ENCODE measurements around the gene MADD.
"Not testable (repeated sequence)": the region's sequence is repeated elsewhere in the genome, so short reads cannot be mapped to it uniquely, and the experiment has no call there.

Gene MADD

DNA sequence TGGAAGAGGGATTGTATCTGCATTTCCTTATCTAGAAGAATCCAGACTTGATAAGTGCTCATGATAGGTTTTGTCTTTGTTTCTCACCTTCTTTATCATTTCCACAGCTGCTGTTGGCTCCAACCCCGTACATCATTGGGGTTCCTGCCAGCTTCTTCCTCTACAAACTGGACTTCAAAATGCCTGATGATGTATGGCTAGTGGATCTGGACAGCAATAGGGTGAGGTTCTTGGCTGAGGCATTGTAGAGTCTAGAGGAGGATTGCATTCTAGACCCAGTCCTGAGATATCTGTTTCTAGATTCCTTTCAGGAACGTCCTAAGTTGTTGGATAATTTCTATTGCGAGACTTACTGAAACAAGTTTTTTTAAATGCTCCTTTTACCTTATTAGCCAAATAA lies 8.1 kb downstream of the MADD start:
- no peak for DNase-seq

DNA sequence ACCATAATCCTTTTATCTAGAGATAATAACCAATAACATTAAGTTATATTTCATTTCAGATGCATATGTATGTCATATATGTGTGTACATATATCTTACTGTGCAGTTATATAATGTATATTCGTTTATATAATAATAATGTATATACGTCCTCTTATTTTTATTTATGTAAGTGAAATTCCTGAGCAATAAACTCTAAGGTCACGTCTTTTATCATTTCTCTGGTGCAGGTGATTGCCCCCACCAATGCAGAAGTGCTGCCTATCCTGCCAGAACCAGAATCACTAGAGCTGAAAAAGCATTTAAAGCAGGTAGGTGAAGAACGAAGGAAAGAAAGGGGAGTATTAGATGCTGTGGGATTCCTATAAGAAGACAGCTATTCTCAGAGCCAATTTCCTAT lies 8.8 kb downstream of the MADD start:
- DNase-seq: no peak

DNA sequence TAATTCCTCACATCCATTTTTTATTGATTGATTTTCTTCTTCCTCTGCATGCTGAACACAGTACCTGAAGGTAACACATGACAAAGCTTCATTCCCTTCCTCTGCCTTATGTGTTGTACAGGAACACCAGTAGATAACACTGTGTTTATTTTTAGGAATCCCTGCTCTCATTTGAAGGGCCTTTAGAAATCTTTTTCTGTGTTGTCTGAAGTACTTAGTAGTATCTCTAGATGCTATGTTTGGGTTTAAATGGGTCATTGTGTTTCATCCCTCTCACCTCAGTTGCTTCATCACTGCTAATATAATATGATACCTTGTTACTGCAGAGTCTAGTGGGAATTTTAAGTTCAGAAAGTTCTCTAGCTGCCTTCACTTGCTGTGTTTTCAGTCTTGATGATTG lies 10.2 kb downstream of the MADD start:
- DNase-seq: no peak

DNA sequence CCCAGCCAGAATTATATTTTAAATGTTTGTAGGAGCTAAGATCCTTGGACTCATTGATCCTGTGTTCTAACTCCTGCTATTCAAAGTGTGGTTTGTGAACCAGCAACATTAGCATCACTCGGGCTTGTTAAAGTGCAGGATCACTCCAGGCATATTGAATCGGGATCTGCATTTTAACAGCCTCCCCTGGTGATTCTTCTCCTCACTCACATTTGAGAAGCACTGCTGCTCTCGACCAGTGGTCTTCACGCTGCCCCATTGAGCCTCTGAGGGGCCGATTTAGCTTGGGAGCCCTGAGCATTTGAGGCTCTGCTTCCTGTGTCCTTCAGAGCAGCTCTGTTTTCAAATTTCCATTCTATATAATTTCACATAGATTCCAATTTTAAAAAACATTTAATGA lies 10.9 kb downstream of the MADD start:
- DNase-seq: no peak

DNA sequence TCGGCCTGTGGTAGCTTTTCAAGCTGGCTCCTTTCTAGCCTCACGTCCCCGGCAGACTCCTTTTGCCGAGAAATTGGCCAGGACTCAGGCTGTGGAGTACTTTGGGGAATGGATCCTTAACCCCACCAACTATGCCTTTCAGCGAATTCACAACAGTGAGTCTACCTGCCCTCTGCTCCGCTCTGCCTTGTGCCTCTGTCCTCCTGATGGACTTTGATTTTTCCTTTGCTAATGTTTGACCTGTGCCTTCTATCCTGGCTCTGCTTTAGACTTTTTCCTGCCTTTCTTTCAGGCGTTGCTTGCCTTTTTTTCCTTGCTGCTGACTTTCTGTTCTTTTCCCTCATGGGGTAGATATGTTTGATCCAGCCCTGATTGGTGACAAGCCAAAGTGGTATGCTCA lies 12.5 kb downstream of the MADD start:
- DNase-seq: no peak

DNA sequence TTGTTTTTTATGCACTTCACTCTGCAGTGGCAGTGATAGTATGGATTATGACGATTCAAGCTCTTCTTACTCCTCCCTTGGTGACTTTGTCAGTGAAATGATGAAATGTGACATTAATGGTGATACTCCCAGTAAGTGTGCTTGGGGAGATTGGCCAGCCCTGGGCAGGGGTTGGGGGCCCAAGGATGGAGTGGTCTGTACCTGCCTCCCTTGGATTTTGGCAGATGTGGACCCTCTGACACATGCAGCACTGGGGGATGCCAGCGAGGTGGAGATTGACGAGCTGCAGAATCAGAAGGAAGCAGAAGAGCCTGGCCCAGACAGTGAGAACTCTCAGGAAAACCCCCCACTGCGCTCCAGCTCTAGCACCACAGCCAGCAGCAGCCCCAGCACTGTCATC lies 14.2 kb downstream of the MADD start:
- DNase-seq: no peak

DNA sequence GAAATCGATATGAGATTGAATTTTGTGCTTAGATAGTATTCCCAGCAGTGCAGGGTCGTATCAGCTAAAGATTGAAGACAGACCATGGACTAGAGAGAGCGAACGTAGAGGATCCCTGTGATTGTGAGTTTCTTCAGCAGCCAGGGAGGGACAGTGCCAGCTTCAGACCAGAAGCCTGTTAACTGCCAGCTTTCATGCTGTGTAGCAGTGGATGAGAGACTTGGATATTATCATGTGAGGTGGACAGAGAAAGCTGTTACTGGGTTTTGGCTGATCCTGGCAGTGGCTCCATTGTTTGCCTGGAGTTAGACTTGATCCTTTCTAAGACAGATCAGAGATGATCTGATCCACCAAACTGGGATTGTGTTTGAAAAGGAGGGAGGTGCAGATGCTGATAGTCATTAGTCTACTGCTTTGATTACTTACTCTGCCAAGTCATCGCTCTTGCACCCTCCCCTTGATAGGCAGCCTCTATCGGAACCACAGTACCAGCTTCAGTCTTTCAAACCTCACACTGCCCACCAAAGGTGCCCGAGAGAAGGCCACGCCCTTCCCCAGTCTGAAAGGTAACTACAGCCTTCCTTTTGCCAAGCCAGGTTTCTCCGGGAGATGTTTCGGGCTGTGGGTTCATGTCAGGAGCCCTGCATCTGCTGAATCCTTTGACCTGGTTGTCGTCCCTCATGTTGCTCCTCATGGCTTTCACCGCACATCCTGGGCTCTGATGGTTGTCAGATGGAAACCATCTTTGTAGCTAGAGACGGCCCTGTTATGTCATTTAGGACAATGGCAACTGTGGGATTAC lies 16.2 kb downstream of the MADD start:
- DNase-seq: no peak

DNA sequence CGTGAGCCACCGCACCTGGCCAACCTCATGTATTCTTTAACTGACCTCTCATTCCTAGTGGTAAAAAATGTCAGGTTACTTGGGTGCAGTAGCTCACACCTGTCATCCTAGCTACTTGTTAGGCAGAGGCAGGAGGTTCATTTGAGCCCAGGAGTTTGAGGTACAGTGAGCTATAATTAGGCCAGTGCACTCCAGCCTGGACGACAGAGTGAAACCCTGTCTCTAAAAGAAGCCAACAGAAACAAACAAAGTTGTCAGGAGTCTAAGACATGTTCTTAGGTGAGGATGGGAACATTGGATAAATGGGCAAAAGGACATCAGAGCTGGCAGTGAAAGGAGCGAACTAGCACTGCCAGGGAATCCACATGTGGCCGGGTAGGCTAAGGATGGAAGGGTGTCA lies 18.1 kb downstream of the MADD start:
- no peak for DNase-seq

DNA sequence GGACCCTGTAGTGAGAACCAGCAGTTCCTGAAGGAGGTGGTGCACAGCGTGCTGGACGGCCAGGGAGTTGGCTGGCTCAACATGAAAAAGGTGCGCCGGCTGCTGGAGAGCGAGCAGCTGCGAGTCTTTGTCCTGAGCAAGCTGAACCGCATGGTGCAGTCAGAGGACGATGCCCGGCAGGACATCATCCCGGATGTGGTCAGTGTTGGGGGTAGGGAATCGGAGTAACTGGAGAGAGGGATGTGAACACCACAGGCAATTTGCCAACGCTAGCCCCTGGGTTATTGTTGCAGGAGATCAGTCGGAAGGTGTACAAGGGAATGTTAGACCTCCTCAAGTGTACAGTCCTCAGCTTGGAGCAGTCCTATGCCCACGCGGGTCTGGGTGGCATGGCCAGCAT lies 19.9 kb downstream of the MADD start:
- no peak for DNase-seq

DNA sequence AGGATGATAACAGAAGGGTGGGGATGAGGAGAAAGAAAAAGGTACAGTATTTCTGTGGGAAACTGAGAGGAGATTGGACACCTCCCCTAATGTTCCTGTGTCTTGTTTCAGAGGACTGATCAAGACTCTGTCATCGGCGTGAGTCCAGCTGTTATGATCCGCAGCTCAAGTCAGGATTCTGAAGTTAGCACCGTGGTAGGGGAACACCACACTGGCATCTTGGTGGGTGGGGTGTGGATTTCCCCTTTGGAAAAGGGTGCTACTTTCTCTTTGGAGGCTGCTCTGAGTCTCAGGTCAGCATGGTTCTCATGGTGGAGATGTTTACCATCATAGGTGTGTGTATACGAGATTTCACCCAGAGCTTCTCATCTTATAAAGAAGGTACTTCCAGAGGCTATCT lies 25.5 kb downstream of the MADD start:
- DNase-seq: no peak

DNA sequence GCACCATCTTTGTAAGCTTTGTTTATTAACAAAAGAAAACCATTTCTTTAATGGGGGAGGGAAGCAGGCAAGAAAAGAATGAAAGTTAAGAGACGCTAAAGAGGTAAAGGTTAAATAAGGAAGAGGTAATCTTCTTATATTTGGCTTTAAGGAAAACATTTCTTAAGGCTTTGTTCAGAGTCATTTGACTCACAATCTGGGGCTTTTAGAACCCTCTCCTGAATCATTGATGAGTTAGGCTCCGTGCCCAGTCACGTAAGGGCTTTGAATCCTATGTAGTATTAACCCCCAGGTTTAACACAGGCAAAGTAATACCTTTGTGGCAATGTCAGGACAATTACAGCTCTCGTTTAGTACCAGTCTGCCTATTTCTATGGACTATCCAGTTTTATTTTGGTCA lies 26.1 kb downstream of the MADD start:
- DNase-seq: no peak

DNA sequence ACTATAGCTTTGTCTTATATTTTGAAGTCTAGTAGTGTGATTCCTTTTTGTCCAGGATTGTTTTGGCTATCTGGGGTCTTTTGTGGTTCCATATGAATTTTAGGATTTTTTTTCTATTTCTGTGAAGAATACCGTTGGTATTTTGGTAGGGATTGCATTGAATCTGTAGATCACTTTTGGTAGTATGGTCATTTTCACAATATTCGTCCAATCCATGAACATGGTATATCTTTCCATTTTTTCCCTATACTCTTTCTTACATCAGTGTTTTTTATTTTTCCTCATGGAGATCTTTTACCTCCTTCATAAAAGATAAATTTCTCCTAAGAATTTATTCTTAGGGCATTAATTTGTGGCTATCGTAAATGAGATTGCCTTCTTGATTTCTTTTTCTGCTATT lies 29.1 kb downstream of the MADD start:
- DNase-seq: no peak

DNA sequence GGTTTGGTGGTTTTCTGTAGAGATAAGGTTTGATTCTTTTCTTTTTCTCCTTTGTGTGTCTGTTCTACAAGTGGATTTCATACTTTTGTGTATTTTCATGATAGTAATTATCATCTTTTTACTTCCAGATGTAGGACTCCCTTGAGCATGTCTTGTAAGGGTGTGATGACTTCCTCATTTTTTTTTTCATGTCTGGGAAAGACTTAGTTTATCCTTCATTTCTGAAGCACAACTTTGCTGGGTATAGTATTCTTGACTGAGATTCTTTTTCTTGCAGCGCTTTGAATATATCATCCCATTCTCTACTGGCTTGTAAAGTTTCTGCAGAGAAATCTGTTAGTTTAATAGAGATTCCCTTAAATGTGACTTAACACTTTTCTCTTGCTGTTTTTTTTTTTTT lies 32.9 kb downstream of the MADD start:
- DNase-seq: no peak

DNA sequence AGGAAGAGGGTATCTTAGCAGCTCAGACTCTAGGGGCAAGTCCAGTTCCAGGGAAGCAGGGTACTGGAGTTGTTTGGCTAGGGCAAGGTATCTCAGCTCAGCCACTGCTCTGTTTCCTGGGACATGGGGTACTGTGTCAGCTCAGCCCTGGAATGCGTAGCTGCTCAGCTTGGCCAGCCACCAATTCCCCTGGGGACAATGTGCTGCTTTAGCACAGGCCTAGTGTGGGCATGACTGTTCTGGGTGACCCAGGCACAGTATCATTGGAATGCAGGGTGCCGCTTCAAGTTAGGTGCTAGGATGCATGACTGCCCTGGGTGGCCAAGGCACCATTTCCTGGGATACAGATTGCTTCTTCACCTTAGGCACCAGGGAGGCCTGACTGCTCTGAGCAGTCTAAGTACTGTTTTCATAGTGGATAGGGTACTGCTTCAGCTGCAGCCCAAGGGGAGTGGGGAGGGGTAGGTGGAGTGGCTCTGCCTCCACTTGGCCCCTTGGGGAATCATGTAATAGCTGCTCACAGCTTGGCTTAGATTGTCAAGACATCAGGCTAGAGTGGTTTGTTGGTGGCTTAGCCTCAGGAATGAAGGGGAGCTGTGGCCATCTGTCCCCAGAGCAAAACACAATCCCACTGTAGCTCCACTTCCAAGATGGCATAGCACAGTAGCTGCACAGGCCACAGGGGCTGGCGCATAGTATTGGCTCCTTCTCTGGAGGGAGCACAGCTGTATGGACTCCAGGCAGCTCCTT lies 36.0 kb downstream of the MADD start:
- DNase-seq: no peak

DNA sequence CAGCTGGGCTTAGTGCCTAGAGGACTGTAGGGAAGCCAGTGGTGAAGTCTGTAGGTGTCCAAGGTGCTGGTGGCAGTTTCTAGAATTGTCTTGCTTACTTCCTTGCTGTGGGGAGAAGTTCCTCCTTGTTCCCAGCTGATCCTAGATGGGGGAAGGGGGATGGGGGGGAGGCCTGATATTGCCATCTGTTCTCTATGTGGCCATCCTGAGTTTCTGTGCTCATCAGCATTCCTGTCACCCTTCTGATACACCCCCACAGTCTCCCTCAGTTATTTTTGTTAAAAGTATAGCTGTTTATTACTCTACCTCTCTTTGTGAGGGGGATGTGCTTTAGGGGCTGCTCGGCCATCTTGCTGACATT lies 36.5 kb downstream of the MADD start:
- no peak for DNase-seq

DNA sequence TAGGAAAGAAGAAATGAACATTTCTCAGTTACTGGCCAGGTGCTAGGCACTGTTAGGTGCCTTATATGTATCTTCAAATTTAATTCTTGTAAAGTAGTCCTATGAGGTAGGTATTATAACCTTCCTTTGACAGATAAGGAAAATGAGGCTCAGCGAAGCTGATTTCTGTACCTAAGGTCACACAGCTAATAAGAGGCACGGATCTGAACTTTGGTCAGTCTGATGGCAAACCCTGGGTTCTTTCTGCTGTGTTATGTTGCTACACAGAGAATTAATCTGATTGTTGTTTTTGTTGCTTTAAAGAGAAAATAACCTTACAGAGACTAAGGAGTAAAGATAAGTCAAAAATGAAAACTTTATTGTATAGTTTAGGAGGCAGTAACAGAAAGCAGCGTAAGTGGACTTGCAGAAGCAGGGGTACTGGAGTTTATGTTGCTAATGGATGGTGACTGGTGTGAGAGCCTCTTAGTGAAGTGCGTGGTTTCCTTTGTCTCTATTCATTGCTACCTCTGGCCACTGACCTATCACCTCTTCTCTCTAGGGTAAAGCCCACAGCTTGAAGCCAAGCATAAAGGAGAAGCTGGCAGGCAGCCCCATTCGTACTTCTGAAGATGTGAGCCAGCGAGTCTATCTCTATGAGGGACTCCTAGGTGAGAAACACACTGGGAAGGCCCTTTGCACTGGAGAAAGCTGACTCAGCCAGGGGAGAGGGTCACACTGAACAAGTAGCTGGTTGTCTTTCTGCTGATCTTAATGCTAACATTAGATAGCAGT lies 38.3 kb downstream of the MADD start:
- no peak for DNase-seq

DNA sequence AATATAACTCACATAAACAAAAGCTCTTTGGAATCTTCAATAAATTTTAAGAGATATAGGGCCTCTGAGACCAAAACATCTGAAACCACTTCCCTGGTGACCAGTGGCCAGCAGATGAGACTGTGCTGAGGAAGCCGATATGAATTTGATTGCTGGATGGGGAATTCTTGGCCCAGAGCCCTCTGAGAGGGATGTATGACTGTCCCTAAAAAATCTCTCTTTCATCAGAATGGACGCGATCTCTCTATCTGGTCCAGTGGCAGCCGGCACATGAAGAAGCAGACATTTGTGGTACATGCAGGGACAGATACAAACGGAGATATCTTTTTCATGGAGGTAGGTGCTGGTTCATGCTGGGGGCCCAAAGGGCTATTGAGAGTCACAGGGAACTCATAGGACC lies 45.1 kb downstream of the MADD start:
- no peak for DNase-seq

DNA sequence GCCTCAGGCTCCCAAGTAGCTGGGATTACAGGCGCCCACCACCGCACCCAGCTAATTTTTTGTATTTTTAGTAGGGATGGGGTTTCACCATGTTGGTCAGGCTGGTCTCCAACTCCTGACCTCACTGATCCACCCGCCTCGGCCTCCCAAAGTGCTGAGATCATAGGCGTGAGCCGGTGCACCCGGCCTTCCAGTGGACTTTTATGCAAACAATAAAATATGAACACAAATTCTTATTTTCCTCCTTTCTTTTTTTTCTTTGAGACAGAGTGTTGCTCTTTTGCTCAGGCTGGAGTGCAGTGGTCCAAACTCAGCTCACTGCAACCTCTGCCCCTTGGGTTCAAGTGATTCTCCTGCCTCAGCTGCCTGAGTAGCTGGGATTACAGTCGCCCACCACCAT lies 46.6 kb downstream of the MADD start:
- DNase-seq: not testable (repeated sequence)

DNA sequence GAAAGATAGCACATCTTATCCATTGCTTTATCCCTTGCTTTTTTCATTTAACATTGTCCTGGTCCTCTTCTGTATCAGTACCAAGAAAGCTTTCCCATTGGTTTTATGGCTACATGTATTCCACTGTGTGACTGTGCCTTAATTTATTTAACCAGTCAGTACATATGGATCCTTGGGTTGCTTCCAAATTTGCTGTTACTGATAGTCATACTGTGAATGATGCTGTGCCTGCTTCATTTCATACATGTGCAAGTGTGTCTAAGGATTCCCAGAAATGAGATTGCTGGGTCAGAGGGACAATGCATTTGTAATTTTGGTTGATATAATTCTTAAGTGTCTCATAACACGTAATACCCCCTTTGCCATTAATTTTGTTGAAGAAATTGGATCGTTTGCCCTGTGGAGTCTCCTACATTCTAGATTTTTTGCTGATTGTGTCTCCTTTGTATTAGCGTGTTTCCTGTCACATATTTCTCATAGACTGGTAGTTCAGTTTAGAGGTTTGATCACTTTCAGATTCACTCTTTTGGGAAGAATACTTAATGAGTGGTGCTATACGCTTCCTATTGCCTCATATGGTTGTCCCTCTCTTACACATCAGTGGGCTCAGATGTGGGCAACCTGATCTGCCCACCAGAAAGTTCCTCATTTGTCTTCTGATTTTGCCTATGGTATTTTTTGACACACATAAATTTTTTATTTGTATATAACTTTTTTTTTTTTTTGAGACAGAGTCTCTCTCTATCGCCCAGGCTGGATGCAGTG lies 47.3 kb downstream of the MADD start:
- no peak for DNase-seq

DNA sequence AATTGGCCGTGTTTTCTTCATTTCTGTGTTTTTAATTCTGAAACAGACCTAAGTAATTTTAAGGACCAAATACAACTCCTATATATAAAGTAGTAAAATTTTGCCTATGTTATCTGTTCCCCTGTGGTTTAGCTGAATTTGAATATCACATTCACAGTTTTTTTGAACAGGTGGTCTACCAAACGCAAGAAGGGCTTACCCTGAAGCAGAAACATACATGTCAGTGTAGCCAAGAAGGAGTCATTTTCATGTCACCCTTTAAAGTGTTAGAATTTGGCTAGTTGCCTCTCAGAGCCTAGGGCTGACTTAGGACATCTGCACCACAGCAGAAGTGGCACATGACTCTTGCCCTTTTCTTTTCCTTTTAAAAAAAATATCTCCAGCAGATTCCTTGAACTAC lies 48.2 kb downstream of the MADD start:
- DNase-seq: no peak

DNA sequence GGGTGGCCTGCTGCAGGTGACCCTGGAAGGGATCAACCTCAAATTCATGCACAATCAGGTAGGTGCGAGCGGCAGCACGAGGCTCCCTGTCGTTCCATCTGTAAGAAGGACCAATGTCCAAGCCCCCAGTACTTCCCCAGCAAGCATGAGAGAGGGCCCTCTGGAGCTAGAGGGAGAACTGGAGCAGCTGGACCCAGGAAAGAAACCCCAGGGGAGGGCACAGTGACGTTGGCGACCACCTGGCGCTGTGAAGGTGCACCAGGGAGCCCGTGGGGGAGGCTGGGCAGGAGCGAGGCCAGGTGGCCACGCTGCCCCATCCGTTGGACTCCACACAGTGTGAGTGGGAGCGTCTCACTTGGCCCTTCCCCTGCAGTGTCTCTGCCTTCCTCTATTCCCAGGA lies 54.6 kb downstream of the MADD start:
- no peak for DNase-seq

DNA sequence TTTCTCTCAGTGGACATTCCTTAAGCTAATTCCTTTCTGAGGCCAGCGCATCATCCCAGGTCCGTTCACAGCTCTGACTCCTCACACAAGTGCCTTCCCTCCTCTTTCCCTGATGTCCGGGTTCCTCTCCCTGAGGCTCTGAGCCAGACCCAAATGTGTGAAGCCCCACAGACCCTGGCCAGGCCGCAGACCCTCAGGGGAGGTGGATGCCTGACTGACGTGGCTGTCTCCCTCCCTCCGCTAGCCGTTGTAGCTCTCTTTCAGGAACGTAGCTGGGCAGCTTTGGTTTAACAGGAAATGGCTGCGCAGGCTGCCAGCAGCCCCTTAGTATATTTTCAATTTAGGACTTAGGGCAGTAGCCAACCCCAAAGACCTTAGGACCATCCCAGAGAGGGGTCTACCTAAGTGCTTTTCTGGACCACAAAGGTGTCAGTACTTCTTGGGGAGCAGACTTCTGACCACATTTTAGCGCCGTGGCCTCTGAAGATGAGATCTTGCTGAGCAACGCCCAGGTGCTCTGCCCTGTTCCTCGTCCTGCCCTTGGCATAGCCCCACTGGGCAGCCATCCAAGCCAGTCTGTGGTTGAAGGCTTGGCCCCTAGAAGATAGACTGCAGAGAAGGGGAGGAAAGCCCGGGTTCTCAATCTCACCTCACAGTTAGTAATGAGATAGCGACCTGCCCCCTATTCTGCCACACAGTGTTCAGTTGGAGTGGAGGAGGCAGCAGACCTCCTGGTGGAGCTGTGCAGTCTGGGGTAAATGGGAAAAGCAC lies 55.5 kb downstream of the MADD start:
- DNase-seq: no peak
